H1 (cell line): ENCODE results near the gene ZNF654. TPM values are rescaled to one million over a fixed set of nuclear protein-coding genes. Genes with fewer than 3 reads are reported as not detected.

Experiments used
- CTCF ChIA-PET: fragments of 300-600 bp; sonication (Branson Sonifier 250); formaldehyde crosslinking; loops from one replicate; lab custom pipeline; 2021; ENCODE audit not compliant: partially characterized antibody; lab: Charles Lee
- POLR2A ChIA-PET: fragments of 300-600 bp; sonication (Branson Sonifier 250); formaldehyde crosslinking; loops from one replicate; lab custom pipeline; 2021; ENCODE audit warnings: inconsistent platforms; ENCODE audit not compliant: partially characterized antibody; lab: Charles Lee
- DNase-seq, 2 experiments: peaks; one replicate each; pipeline versions ENCODE4 v3.0.0 to v3.0.0-alpha.2; 2010 to 2022; ENCODE audit warnings: low spot score in 2 of 2, low read depth in 1 of 2, mixed read lengths in 1 of 2
- FAIRE-seq: peaks from 2 replicates; lab custom pipeline; 2011; peaks lifted over from hg19 to GRCh38; lab: Jason Lieb, UNC
- H2AFZ ChIP-seq: 2 replicates; pipeline ENCODE4 v1.8.1; 2012; ENCODE audit warnings: low read length, inconsistent platforms
- H2AK5ac ChIP-seq: 2 replicates; pipeline ENCODE4 v1.6.1; 2013; ENCODE audit warnings: low read depth, low read length
- H2BK120ac ChIP-seq: replicated peaks from 2 replicates; pipeline ENCODE3; 2013; ENCODE audit warnings: low read depth, low read length, inconsistent platforms
- H2BK12ac ChIP-seq: 2 replicates; pipeline ENCODE4 v1.6.1; 2013; ENCODE audit warnings: low read depth, low read length
- H2BK15ac ChIP-seq: 2 replicates; pipeline ENCODE4 v1.6.1; 2013; ENCODE audit warnings: low read length
- H2BK20ac ChIP-seq: 2 replicates; pipeline ENCODE4 v1.6.1; 2013; ENCODE audit warnings: low read length
- H2BK5ac ChIP-seq: 2 replicates; pipeline ENCODE4 v1.6.1; 2013; ENCODE audit warnings: low read depth, low read length
- H3K14ac ChIP-seq: 2 replicates; pipeline ENCODE4 v1.6.1; 2013; ENCODE audit warnings: inconsistent platforms; ENCODE audit not compliant: insufficient read length
- H3K18ac ChIP-seq: 2 replicates; pipeline ENCODE4 v1.6.1; 2013; ENCODE audit warnings: low read length; ENCODE audit errors: extremely low read depth
- H3K23ac ChIP-seq: 2 replicates; pipeline ENCODE4 v1.6.1; 2013; ENCODE audit warnings: inconsistent platforms; ENCODE audit not compliant: insufficient read length
- H3K23me2 ChIP-seq: 2 replicates; pipeline ENCODE4 v1.6.1; 2013; ENCODE audit warnings: low read depth, low read length
- H3K27ac ChIP-seq: 2 replicates; pipeline ENCODE4 v1.6.1; 2011; ENCODE audit warnings: low read depth, low read length, inconsistent platforms
- H3K27me3 ChIP-seq, 4 experiments: replicated peaks in 1 of 4; 1 replicate in 1 of 4; 2 replicates in 3 of 4; pipeline versions ENCODE4 v1.6.1 to v1.8.1; 2011 to 2013; ENCODE audit warnings: low read length in 3 of 4, mild to moderate bottlenecking in 3 of 4, inconsistent platforms in 2 of 4, mixed read lengths in 2 of 4, moderate library complexity in 1 of 4; ENCODE audit not compliant: control insufficient read depth in 3 of 4, insufficient read depth in 3 of 4; ENCODE audit errors: extremely low read depth in 1 of 4
- H3K36me3 ChIP-seq, 4 experiments: 2 replicates each; pipeline versions ENCODE4 v1.6.1 to v1.8.1; 2011 to 2013; ENCODE audit warnings: mild to moderate bottlenecking in 4 of 4, low read length in 3 of 4, moderate library complexity in 2 of 4, control low read depth in 1 of 4, inconsistent platforms in 1 of 4; ENCODE audit not compliant: insufficient read depth in 4 of 4, control insufficient read depth in 2 of 4
- H3K4ac ChIP-seq: replicated peaks from 2 replicates; pipeline ENCODE3; 2013; ENCODE audit warnings: low read length, low read depth, mixed read lengths, inconsistent platforms; ENCODE audit not compliant: insufficient read length
- H3K4me1 ChIP-seq, 4 experiments: replicated peaks in 1 of 4; 1 replicate in 1 of 4; 2 replicates in 3 of 4; pipeline versions ENCODE4 v1.6.1 to v1.8.1; 2011 to 2013; ENCODE audit warnings: low read length in 3 of 4, inconsistent platforms in 2 of 4, mixed read lengths in 1 of 4; ENCODE audit not compliant: insufficient read depth in 4 of 4, control insufficient read depth in 3 of 4
- H3K4me2 ChIP-seq, 2 experiments: 2 replicates each; pipeline versions ENCODE4 v1.6.1 to v1.8.1; 2011 to 2013; ENCODE audit warnings: low read depth in 2 of 2, low read length in 2 of 2, control low read depth in 1 of 2, inconsistent platforms in 1 of 2, mild to moderate bottlenecking in 1 of 2; ENCODE audit not compliant: insufficient read depth in 1 of 2
- H3K4me3 ChIP-seq, 4 experiments: fragments of 200-600, 300-600 bp in 1 of 4; sonication (generic), shearing (Covaris generic), sonication (Bioruptor Twin) in 1 of 4; 2 replicates each; pipeline versions ENCODE4 v1.5.1 to v1.8.1; 2011 to 2016; ENCODE audit warnings: low read length in 4 of 4, low read depth in 3 of 4, control low read depth in 2 of 4, inconsistent platforms in 2 of 4, mild to moderate bottlenecking in 2 of 4, mixed read lengths in 1 of 4, moderate library complexity in 1 of 4; ENCODE audit not compliant: insufficient read depth in 2 of 4; ENCODE audit errors: extremely low read depth in 1 of 4
- H3K56ac ChIP-seq: replicated peaks from 2 replicates; pipeline ENCODE3; 2013; ENCODE audit warnings: low read depth, mild to moderate bottlenecking, mixed read lengths, low read length, inconsistent platforms; ENCODE audit not compliant: insufficient read length
- H3K79me1 ChIP-seq: 2 replicates; pipeline ENCODE4 v1.6.1; 2013; ENCODE audit warnings: low read depth, low read length, control low read depth
- H3K79me2 ChIP-seq, 2 experiments: 2 replicates each; pipeline versions ENCODE4 v1.6.1 to v1.8.1; 2012 to 2013; ENCODE audit warnings: low read length in 2 of 2, mild to moderate bottlenecking in 2 of 2, inconsistent platforms in 1 of 2; ENCODE audit not compliant: insufficient read depth in 2 of 2, control insufficient read depth in 1 of 2
- H3K9ac ChIP-seq, 4 experiments: replicated peaks in 1 of 4; 1 replicate in 1 of 4; 2 replicates in 3 of 4; pipeline versions ENCODE4 v1.6.1 to v1.8.1; 2011 to 2013; ENCODE audit warnings: low read depth in 3 of 4, low read length in 3 of 4, control low read depth in 2 of 4, mild to moderate bottlenecking in 2 of 4, moderate library complexity in 2 of 4, inconsistent platforms in 1 of 4; ENCODE audit errors: extremely low read depth in 1 of 4
- H3K9me3 ChIP-seq, 2 experiments: 2 replicates each; pipeline versions ENCODE4 v1.6.1 to v1.8.1; 2012 to 2013; ENCODE audit warnings: mild to moderate bottlenecking in 2 of 2, moderate library complexity in 2 of 2, control low read depth in 1 of 2, inconsistent platforms in 1 of 2, low read depth in 1 of 2, low read length in 1 of 2, mixed read lengths in 1 of 2; ENCODE audit not compliant: insufficient read depth in 2 of 2
- H4K20me1 ChIP-seq, 2 experiments: replicated peaks in 1 of 2; 2 replicates each; pipeline versions ENCODE3 to v1.8.1; 2011 to 2013; ENCODE audit warnings: inconsistent platforms in 2 of 2, low read length in 2 of 2, mild to moderate bottlenecking in 1 of 2; ENCODE audit not compliant: insufficient read depth in 2 of 2, control insufficient read depth in 1 of 2
- H4K5ac ChIP-seq: 2 replicates; pipeline ENCODE4 v1.6.1; 2013; ENCODE audit warnings: low read length, low read depth, mixed read lengths, inconsistent platforms; ENCODE audit not compliant: insufficient read length
- H4K8ac ChIP-seq: 2 replicates; pipeline ENCODE4 v1.8.0; 2013; ENCODE audit warnings: mild to moderate bottlenecking, moderate library complexity, low read length, inconsistent platforms; ENCODE audit not compliant: insufficient read depth; ENCODE audit errors: extremely low read depth
- H4K91ac ChIP-seq: replicated peaks from 2 replicates; pipeline ENCODE3; 2013; ENCODE audit warnings: low read length, mixed read lengths, inconsistent platforms; ENCODE audit not compliant: insufficient read length
- CTBP2 ChIP-seq: IDR thresholded peaks from 2 replicates; pipeline ENCODE4 v1.7.0; 2011; ENCODE audit warnings: borderline replicate concordance, mild to moderate bottlenecking, moderate library complexity, mixed read lengths, low read length; ENCODE audit not compliant: insufficient read depth, insufficient read length
- WGBS, 2 experiments: shearing (Covaris generic) in 1 of 2; methylation state at CpG; one replicate each; pipeline versions ENCODE4 v1.1.6 to v1.1.7; 2013 to 2015; ENCODE audit warnings: low lambda C conversion rate in 2 of 2, mixed read lengths in 2 of 2, inconsistent platforms in 1 of 2, low coverage in 1 of 2, missing lambda C conversion rate in 1 of 2; ENCODE audit not compliant: insufficient replicate concordance in 2 of 2, insufficient coverage in 1 of 2, insufficient read length in 1 of 2; ENCODE audit errors: extremely low coverage in 1 of 2, missing lambda C conversion rate in 1 of 2; 5-methylcytosine and 5-hydroxymethylcytosine counted together
- polyA plus RNA-seq, 7 experiments: library from polyadenylated mRNA; depleted of rRNA in 3 of 7; stranded (reverse) in 5 of 7; unstranded in 2 of 7; fragments of >200 nt in 5 of 7; fragments of 200-250 nt in 2 of 7; gene quantifications; 1 replicate in 5 of 7; 2 replicates in 1 of 7; 4 replicates in 1 of 7; pipeline versions ENCODE4 v1.2.1 to v1.2.3, GENCODE V29; 2011 to 2013; ENCODE audit warnings: missing spikeins in 2 of 7, mixed read lengths in 2 of 7
- total RNA-seq: library from RNA; stranded (reverse); fragmentation: NEBNext Ultra II Directional; extraction: Animal tissue kit (Norgen Biotek cat#: 25700); gene quantifications from 2 replicates; pipeline ENCODE4 v1.2.1, GENCODE V29; 2021

ZNF654 gene
- total and polyA plus RNA-seq, 2 of the 8 experiments (the other 6 are each of a cell fraction or from before 2014, with no cell fraction given) = 0.47 to 5.3 TPM

DNA sequence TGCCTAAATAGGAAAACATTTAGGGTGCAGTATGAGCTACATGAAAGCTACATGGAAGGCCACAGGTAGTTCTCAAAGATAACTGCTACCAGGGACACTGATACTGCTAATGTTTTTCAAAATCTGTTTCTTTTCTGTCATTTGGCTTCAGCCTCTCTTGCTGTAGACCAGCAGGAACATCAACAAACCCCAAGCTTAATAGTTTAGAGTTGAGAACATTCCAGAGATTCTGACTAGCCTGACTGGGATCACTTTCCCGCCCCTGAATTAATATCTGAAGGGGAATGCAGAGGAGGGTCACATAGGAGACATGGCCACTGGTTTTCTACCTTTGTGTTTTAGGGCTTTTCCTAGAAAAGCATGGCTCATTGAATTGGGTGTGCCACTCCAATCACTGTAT is 73.8 kb downstream of the ZNF654 start:
- H2AK5ac ChIP-seq = no peak overlapping the region
- no peak overlapping the region for H3K18ac ChIP-seq
- H3K23ac ChIP-seq = no peak overlapping the region
- no peak for TF ChIP-seq CTBP2
- H2BK5ac ChIP-seq = no peak overlapping the region
- no peaks in the 10 kb centered on the region for H3K79me2 ChIP-seq
- no peak for DNase-seq
- H2AFZ ChIP-seq = no peak overlapping the region
- H3K9ac ChIP-seq = no peak overlapping the region
- H3K56ac ChIP-seq = no peak overlapping the region
- H3K27ac ChIP-seq = no peak overlapping the region
- no peak overlapping the region for H3K14ac ChIP-seq
- H2BK12ac ChIP-seq = no peak overlapping the region
- no peaks in the 10 kb centered on the region for H3K4me1 ChIP-seq
- 94% methylated on average over 1 of the region's 1 CpG; no CpG with 5 or more reads in 1 of the 2 experiments for WGBS, 2 experiments
- no peaks in the 10 kb centered on the region for H3K9me3 ChIP-seq
- no peak overlapping the region for H2BK20ac ChIP-seq
- no peak for FAIRE-seq
- no peak overlapping the region for H2BK15ac ChIP-seq
- no peak overlapping the region for H3K4me2 ChIP-seq
- ChIA-PET POLR2A (interaction anchor here (4.5 kb wide), 1 partner anchor 17 kb away, joined by 19 read pairs; the partner anchor contains the start of gene C3orf38), CTCF (interaction anchor here (0.9 to 1.6 kb wide), 5 partner anchors 10 to 47 kb away, joined by 3 read pairs; no protein-coding TSS in a partner anchor)
- no peak overlapping the region for H4K5ac ChIP-seq
- no peak overlapping the region for H2BK120ac ChIP-seq
- no peaks in the 10 kb centered on the region for H3K27me3 ChIP-seq
- peaks cover 0 to 21% (median 0%) of the 10 kb centered on the region in 4 experiments; a peak in 2 of 8 replicates for H3K36me3 ChIP-seq
- no peak overlapping the region for H3K4me3 ChIP-seq
- H4K91ac ChIP-seq = no peak overlapping the region
- no peak overlapping the region for H4K8ac ChIP-seq
- no peaks in the 10 kb centered on the region for H3K79me1 ChIP-seq
- H3K4ac ChIP-seq = no peak overlapping the region
- H3K23me2 ChIP-seq = no peaks in the 10 kb centered on the region
- no peaks in the 10 kb centered on the region for H4K20me1 ChIP-seq
